KMS-11 (cell line): ENCODE data around the gene ZSCAN18.
A peak's percentile ranks its signal among the peaks of the same experiment; 100 is the strongest.
"Not testable (repeated sequence)": the region's sequence is repeated elsewhere in the genome, so short reads cannot be mapped to it uniquely, and the experiment has no call there.

Experiments
- H2AFZ ChIP-seq: fragments of 200-600 bp; sonication (generic); 2 replicates; pipeline ENCODE4 v1.6.1; 2016; ENCODE audit warnings: antibody characterized with exemption, mixed run types, low read depth
- H3K27ac ChIP-seq: fragments of 200-600 bp; sonication (generic); 2 replicates; pipeline ENCODE4 v1.6.1; 2016; ENCODE audit warnings: mild to moderate bottlenecking, mixed run types
- H3K27me3 ChIP-seq: fragments of 200-600 bp; sonication (generic); 2 replicates; pipeline ENCODE4 v1.6.1; 2017; ENCODE audit warnings: mild to moderate bottlenecking, low read depth, mixed run types, moderate library complexity; ENCODE audit not compliant: insufficient read depth
- H3K36me3 ChIP-seq: fragments of 200-600 bp; sonication (generic); 2 replicates; pipeline ENCODE4 v1.6.1; 2017; ENCODE audit warnings: mild to moderate bottlenecking, mixed run types; ENCODE audit not compliant: insufficient read depth
- H3K4me1 ChIP-seq: fragments of 200-600 bp; sonication (generic); 2 replicates; pipeline ENCODE4 v1.6.1; 2016; ENCODE audit warnings: mild to moderate bottlenecking, low read depth, mixed run types; ENCODE audit not compliant: poor library complexity, severe bottlenecking
- H3K4me2 ChIP-seq: fragments of 200-600 bp; sonication (generic); 2 replicates; pipeline ENCODE4 v1.7.0; 2016; ENCODE audit warnings: mild to moderate bottlenecking, mixed run types
- H3K4me3 ChIP-seq: fragments of 200-600 bp; sonication (generic); IDR thresholded peaks from 2 replicates; pipeline ENCODE4 v1.6.1; 2017; ENCODE audit warnings: low read depth, low read length, mixed read lengths; ENCODE audit not compliant: insufficient read depth
- H3K79me2 ChIP-seq: fragments of 200-600 bp; sonication (generic); 2 replicates; pipeline ENCODE4 v1.6.1; 2016; ENCODE audit warnings: low read depth, mixed run types; ENCODE audit not compliant: insufficient read depth
- H3K9ac ChIP-seq: fragments of 200-600 bp; sonication (generic); 2 replicates; pipeline ENCODE4 v1.6.1; 2016; ENCODE audit warnings: mild to moderate bottlenecking, mixed run types
- H4K20me1 ChIP-seq: fragments of 200-600 bp; sonication (generic); 2 replicates; pipeline ENCODE4 v1.6.1; 2016; ENCODE audit warnings: mild to moderate bottlenecking, mixed run types; ENCODE audit not compliant: insufficient read depth
- CTCF ChIP-seq: fragments of 200-600 bp; sonication (generic); conservative IDR thresholded peaks from 2 replicates; pipeline ENCODE4 v1.6.1; 2017; ENCODE audit warnings: low read depth, mild to moderate bottlenecking, antibody characterized with exemption, low read length, moderate library complexity, mixed read lengths

The ZSCAN18 gene

GRCh38 chr19:58097781-58098681, at the start of gene ZSCAN18:
Gene ZSCAN18 (minus strand): TSS chr19:58098231. CDS start chr19:58090267, 7,964 bp downstream.
- no peak within 1 kb of the TSS for H3K4me2 ChIP-seq
- peak within 1 kb of the TSS; percentile 18; the same call in 1 of the 2 replicates for H3K9ac ChIP-seq
- no peaks in the 10 kb centered on the region for H3K36me3 ChIP-seq
- H3K4me3 ChIP-seq: no peak within 1 kb of the TSS
- H4K20me1 ChIP-seq: no peaks in the 10 kb centered on the region
- no peaks in the 10 kb centered on the region for H3K27me3 ChIP-seq
- no peak for TF ChIP-seq CTCF
- H3K79me2 ChIP-seq: no peaks in the 10 kb centered on the region
- no peaks in the 10 kb centered on the region for H3K4me1 ChIP-seq
- peak within 1 kb of the TSS; percentile 14; the same call in 1 of the 2 replicates for H2AFZ ChIP-seq
- H3K27ac ChIP-seq: no peak within 1 kb of the TSS

- not testable (repeated sequence) for H3K79me2 ChIP-seq, H4K20me1 ChIP-seq, H3K27ac ChIP-seq, H2AFZ ChIP-seq, H3K4me1 ChIP-seq, H3K4me3 ChIP-seq, H3K27me3 ChIP-seq, H3K36me3 ChIP-seq, H3K9ac ChIP-seq, H3K4me2 ChIP-seq
Observed at GRCh38 chr19:58147475-58147874, 49.4 kb upstream of the ZSCAN18 start.

- Histone ChIP-seq H3K36me3 (no peaks in the 10 kb centered on the region), H3K4me2 (no peak overlapping the region), H3K27me3 (no peaks in the 10 kb centered on the region), H3K4me1 (peaks cover 1% of the 10 kb centered on the region), H4K20me1 (no peaks in the 10 kb centered on the region), H3K27ac (no peak overlapping the region), H3K9ac (no peak overlapping the region), H3K4me3 (no peak overlapping the region), H2AFZ (no peak overlapping the region), H3K79me2 (no peaks in the 10 kb centered on the region)
- TF ChIP-seq CTCF: no peak
Observed at GRCh38 chr19:58145849-58146248, 47.8 kb upstream of the ZSCAN18 start.

GRCh38 chr19:58134244-58134643, 36.2 kb upstream of the ZSCAN18 start:
- no peak overlapping the region for H3K9ac ChIP-seq
- peaks cover 12% of the 10 kb centered on the region; the same call in 1 of the 2 replicates for H3K36me3 ChIP-seq
- H3K79me2 ChIP-seq: no peaks in the 10 kb centered on the region
- no peaks in the 10 kb centered on the region for H3K4me1 ChIP-seq
- H4K20me1 ChIP-seq: no peaks in the 10 kb centered on the region
- no peak overlapping the region for H3K27ac ChIP-seq
- no peak for TF ChIP-seq CTCF
- no peak overlapping the region for H3K4me3 ChIP-seq
- H3K27me3 ChIP-seq: no peaks in the 10 kb centered on the region
- no peak overlapping the region for H2AFZ ChIP-seq
- H3K4me2 ChIP-seq: no peak overlapping the region

GRCh38 chr19:58129284-58129683, 31.3 kb upstream of the ZSCAN18 start:
- Histone ChIP-seq H3K27me3 (no peaks in the 10 kb centered on the region), H2AFZ (no peak overlapping the region), H3K9ac (no peak overlapping the region), H3K36me3 (peaks cover 24% of the 10 kb centered on the region; the same call in 1 of the 2 replicates), H4K20me1 (no peaks in the 10 kb centered on the region), H3K79me2 (no peaks in the 10 kb centered on the region), H3K27ac (no peak overlapping the region), H3K4me1 (no peaks in the 10 kb centered on the region), H3K4me3 (no peak overlapping the region), H3K4me2 (no peak overlapping the region)
- no peak for TF ChIP-seq CTCF
